Aorta (tissue), 5 donors: ENCODE data around the gene AKT3. TPM values are rescaled to one million over a fixed set of nuclear protein-coding genes. Genes with fewer than 3 reads are reported as not detected.
A peak's percentile ranks its signal among the peaks of the same experiment; 100 is the strongest.

Source experiments
- ATAC-seq: fragments of 200-7000 bp; cut with Tn5 transposase; one replicate; pipeline ENCODE4 v1.9.1; 2022; ENCODE audit warnings: moderate library complexity; ENCODE audit not compliant: low FRiP score
- DNase-seq, 2 donors: peaks; one replicate each; pipeline ENCODE4 v3.0.0-alpha.2; 2020
- H3K27ac ChIP-seq, 2 donors: one replicate each; pipeline ENCODE4 v1.5.1; 2013; ENCODE audit warnings: low read length in 2 of 2, mild to moderate bottlenecking in 2 of 2, moderate library complexity in 2 of 2, control low read depth in 1 of 2, inconsistent platforms in 1 of 2, low read depth in 1 of 2
- H3K27me3 ChIP-seq, 2 donors: one replicate each; pipeline ENCODE4 v1.6.1; 2013; ENCODE audit warnings: control low read depth in 1 of 2, low read length in 1 of 2, mild to moderate bottlenecking in 1 of 2, moderate library complexity in 1 of 2; ENCODE audit not compliant: insufficient read depth in 2 of 2, control insufficient read depth in 1 of 2
- H3K36me3 ChIP-seq, 2 donors: one replicate each; pipeline ENCODE4 v1.6.1; 2013; ENCODE audit warnings: control low read depth in 1 of 2, low read length in 1 of 2, mild to moderate bottlenecking in 1 of 2; ENCODE audit not compliant: insufficient read depth in 2 of 2, control insufficient read depth in 1 of 2
- H3K4me1 ChIP-seq, 2 donors: one replicate each; pipeline ENCODE4 v1.6.1; 2013; ENCODE audit warnings: low read length in 2 of 2, control low read depth in 1 of 2, mild to moderate bottlenecking in 1 of 2, moderate library complexity in 1 of 2; ENCODE audit not compliant: insufficient read depth in 2 of 2, control insufficient read depth in 1 of 2
- H3K4me3 ChIP-seq, 2 donors: one replicate each; pipeline ENCODE4 v1.5.1; 2013; ENCODE audit warnings: low read length in 2 of 2, control low read depth in 1 of 2, mild to moderate bottlenecking in 1 of 2
- H3K9me3 ChIP-seq: one replicate; pipeline ENCODE4 v1.6.1; 2013; ENCODE audit warnings: mild to moderate bottlenecking, low read length; ENCODE audit not compliant: control insufficient read depth
- WGBS, 2 donors: extraction: QIAGEN DNeasy Blood & Tissue Kit; methylation state at CpG; one replicate each; pipeline ENCODE4 v1.1.7; 2013; 5-methylcytosine and 5-hydroxymethylcytosine counted together
- intact Hi-C, 2 donors: fragments of 100-400 bp; cut with DNase I; formaldehyde crosslinking; loops; one replicate each; pipeline versions ENCODE4 v1.14.2 to v1.15.0; 2022
- polyA plus RNA-seq, 2 donors: library from polyadenylated mRNA; stranded (reverse); fragments of 200-250 nt; gene quantifications; one replicate each; pipeline ENCODE4 v1.2.3, GENCODE V29; 2013
- total RNA-seq, 2 donors: library from RNA; stranded (reverse); fragmentation: NEBNext Ultra II Directional; extraction: Animal tissue kit (Norgen Biotek cat#: 25700); gene quantifications; one replicate each; pipeline ENCODE4 v1.2.1, GENCODE V29; 2021
- donor health status: healthy with polysubstance abuse.
- donor health status: Bipolar disorder and iron deficiency.
- donor health status: DM: no; HTN: no; CAD: no.
- donor health status: DM: no; HTN: no; CAD: no.
- donor health status: DM: yes; HTN: yes; CAD: no.

The AKT3 gene
- total and polyA plus RNA-seq, 4 donors, result 18.6 to 177 (median 104) TPM

GRCh38 chr1:243756529-243756928 lies 93.5 kb downstream of the AKT3 start:
- no peak overlapping the region for H3K4me3 ChIP-seq
- H3K27me3 ChIP-seq, result no peaks in the 10 kb centered on the region
- H3K4me1 ChIP-seq, result peaks cover 0 to 7% of the 10 kb centered on the region in 2 donors
- intact Hi-C loops, result no loop called here
- DNase-seq (no peak), ATAC-seq (no peak)
- no peaks in the 10 kb centered on the region for H3K9me3 ChIP-seq
- no peak overlapping the region for H3K27ac ChIP-seq
- no peaks in the 10 kb centered on the region for H3K36me3 ChIP-seq

- Histone ChIP-seq H3K9me3 (no peaks in the 10 kb centered on the region), H3K36me3 (no peaks in the 10 kb centered on the region), H3K27ac (no peak overlapping the region), H3K4me1 (peaks cover 0 to 3% of the 10 kb centered on the region in 2 donors), H3K27me3 (no peaks in the 10 kb centered on the region), H3K4me3 (no peak overlapping the region)
- DNase-seq, result no peak
- no peak for ATAC-seq
- 87 to 93% methylated on average over 6 of the region's 6 CpGs for WGBS, 2 donors
- intact Hi-C loops, result no loop called here
Measured at GRCh38 chr1:243754348-243754747, 95.7 kb downstream of the AKT3 start.

- ATAC-seq, result no peak
- no peaks in the 10 kb centered on the region for H3K9me3 ChIP-seq
- WGBS, 2 donors, result 90 to 95% methylated on average over 1 of the region's 1 CpG
- H3K4me3 ChIP-seq, result no peak overlapping the region
- intact Hi-C loops, result no loop called here
- no peak for DNase-seq
- no peaks in the 10 kb centered on the region for H3K36me3 ChIP-seq
- H3K27ac ChIP-seq, result no peak overlapping the region
- H3K27me3 ChIP-seq, result no peaks in the 10 kb centered on the region
- H3K4me1 ChIP-seq, result peaks cover 0 to 3% of the 10 kb centered on the region in 2 donors
Measured at GRCh38 chr1:243751506-243751905, 98.5 kb downstream of the AKT3 start.

- H3K27ac ChIP-seq, result no peak overlapping the region
- 31% methylated on average over 3 of the region's 3 CpGs for whole genome bisulfite sequencing, 2 donors
- H3K4me3 ChIP-seq, result no peak overlapping the region
- H3K27me3 ChIP-seq, result no peaks in the 10 kb centered on the region
- ATAC-seq (peak; percentile 89), DNase-seq (no peak)
- no peaks in the 10 kb centered on the region for H3K4me1 ChIP-seq
- H3K36me3 ChIP-seq, result no peaks in the 10 kb centered on the region
- H3K9me3 ChIP-seq, result no peaks in the 10 kb centered on the region
- intact Hi-C loops, result loop anchor here (5.0 to 10.0 kb wide), 2 partner anchors 401 to 526 kb away; no protein-coding TSS in a partner anchor
Measured at GRCh38 chr1:243748706-243749283, 101.2 kb downstream of the AKT3 start.

GRCh38 chr1:243748227-243748626 lies 101.8 kb downstream of the AKT3 start:
- H3K27ac ChIP-seq, result no peak overlapping the region
- DNase-seq (no peak), ATAC-seq (no peak)
- H3K9me3 ChIP-seq, result no peaks in the 10 kb centered on the region
- H3K4me1 ChIP-seq, result no peaks in the 10 kb centered on the region
- H3K36me3 ChIP-seq, result no peaks in the 10 kb centered on the region
- intact Hi-C loops, result loop anchor here (5.0 to 10.0 kb wide), 2 partner anchors 401 to 527 kb away; no protein-coding TSS in a partner anchor
- no peaks in the 10 kb centered on the region for H3K27me3 ChIP-seq
- H3K4me3 ChIP-seq, result no peak overlapping the region

GRCh38 chr1:243746751-243747150 lies 103.3 kb downstream of the AKT3 start:
- no peak overlapping the region for H3K27ac ChIP-seq
- no peak for DNase-seq
- H3K9me3 ChIP-seq, result no peaks in the 10 kb centered on the region
- no peak for ATAC-seq
- no peak overlapping the region for H3K4me3 ChIP-seq
- no peaks in the 10 kb centered on the region for H3K36me3 ChIP-seq
- intact Hi-C loops, result loop anchor here (5.0 to 10.0 kb wide), 2 partner anchors 399 to 528 kb away; no protein-coding TSS in a partner anchor
- H3K27me3 ChIP-seq, result no peaks in the 10 kb centered on the region
- no peaks in the 10 kb centered on the region for H3K4me1 ChIP-seq

GRCh38 chr1:243745356-243745755 lies 104.7 kb downstream of the AKT3 start:
- Histone ChIP-seq H3K9me3 (no peaks in the 10 kb centered on the region), H3K27ac (no peak overlapping the region), H3K27me3 (no peaks in the 10 kb centered on the region), H3K4me1 (no peaks in the 10 kb centered on the region), H3K4me3 (no peak overlapping the region), H3K36me3 (no peaks in the 10 kb centered on the region)
- DNase-seq (no peak), ATAC-seq (no peak)
- 81 to 83% methylated on average over 4 of the region's 4 CpGs for WGBS, 2 donors
- intact Hi-C loops, result loop anchor here (5.0 to 10.0 kb wide), 2 partner anchors 398 to 529 kb away; no protein-coding TSS in a partner anchor

- Histone ChIP-seq H3K4me3 (no peak overlapping the region), H3K36me3 (no peaks in the 10 kb centered on the region), H3K27me3 (no peaks in the 10 kb centered on the region), H3K9me3 (no peaks in the 10 kb centered on the region), H3K4me1 (no peaks in the 10 kb centered on the region), H3K27ac (no peak overlapping the region)
- 54 to 60% methylated on average over 4 of the region's 4 CpGs for WGBS, 2 donors
- intact Hi-C loops, result loop anchor here in 1 of 2 donors (10.0 kb wide), 1 partner anchor 532 kb away; no protein-coding TSS in a partner anchor
- DNase-seq (no peak), ATAC-seq (no peak)
Measured at GRCh38 chr1:243742819-243743218, 107.2 kb downstream of the AKT3 start.

GRCh38 chr1:243740255-243740999 lies 109.6 kb downstream of the AKT3 start:
- intact Hi-C loops, result loop anchor here in 1 of 2 donors (10.0 kb wide), 1 partner anchor 534 kb away; no protein-coding TSS in a partner anchor
- WGBS, 2 donors, result 79 to 80% methylated on average over 2 of the region's 2 CpGs
- H3K27me3 ChIP-seq, result no peaks in the 10 kb centered on the region
- DNase-seq, result no peak
- no peaks in the 10 kb centered on the region for H3K4me1 ChIP-seq
- no peak overlapping the region for H3K27ac ChIP-seq
- no peaks in the 10 kb centered on the region for H3K9me3 ChIP-seq
- no peaks in the 10 kb centered on the region for H3K36me3 ChIP-seq
- H3K4me3 ChIP-seq, result no peak overlapping the region
- ATAC-seq, result no peak
